Stimulated activated CD4-positive, alpha-beta T cell treated with anti-CD3 and anti-CD28 coated beads, Interleukin-4, amount 100 ng/mL, for 1 hour (primary cell): ENCODE data around the gene C19orf38.

Source experiments
- DNase-seq: peaks from one replicate; pipeline ENCODE4 v3.0.0-alpha.2; 2020

The C19orf38 gene

GRCh38 chr19:10915130-10916091 lies 67.2 kb downstream of the C19orf38 start:
- DNase-seq, result no peak

DNA sequence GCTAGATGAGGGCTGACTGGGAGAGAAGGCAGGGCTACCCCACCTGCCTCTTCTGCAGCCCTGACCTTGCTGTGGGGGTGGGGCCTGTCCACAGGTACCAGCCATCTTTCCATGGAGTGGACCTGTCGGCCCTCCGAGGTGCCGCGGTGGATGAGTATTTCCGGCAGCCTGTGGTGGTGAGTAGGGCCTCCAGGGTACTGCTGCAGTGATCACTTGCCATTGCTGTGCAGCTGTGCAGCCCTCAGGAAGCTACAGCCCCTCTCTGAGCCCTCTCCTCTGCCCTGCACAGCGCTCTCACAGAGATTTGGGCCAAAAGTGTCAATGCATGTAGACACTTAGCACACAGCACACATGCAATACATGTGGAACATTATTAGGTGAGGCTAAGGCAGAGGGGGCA lies 68.4 kb downstream of the C19orf38 start:
- DNase-seq, result no peak

DNA sequence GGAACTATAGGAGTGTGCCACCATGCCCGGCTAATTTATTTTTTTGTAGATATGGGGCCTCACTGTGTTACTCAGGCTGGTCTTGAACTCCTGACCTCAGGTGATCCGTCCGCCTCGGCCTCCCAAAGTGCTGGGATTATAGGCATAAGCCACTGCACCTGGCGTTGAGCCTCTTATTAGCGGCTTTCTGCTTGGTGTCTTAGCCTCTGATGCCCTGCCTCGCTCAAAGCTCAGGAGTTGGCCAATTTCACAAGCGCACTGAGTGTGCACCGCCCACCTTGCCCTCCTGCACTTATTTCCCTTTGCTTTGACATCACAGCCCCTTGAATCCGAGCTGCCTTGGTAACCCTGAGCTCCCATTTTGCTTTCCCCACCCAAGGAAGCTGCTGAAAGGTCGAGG lies 70.1 kb downstream of the C19orf38 start:
- DNase-seq, result no peak
